HG02885 (cell line): ENCODE data around the gene MTUS2.

Experiments used
- ATAC-seq: cut with Tn5 transposase; IDR thresholded peaks from one replicate; pipeline ENCODE4 v1.9.1; 2021; ENCODE audit warnings: mild to moderate bottlenecking; ENCODE audit not compliant: unreplicated experiment, poor library complexity

The MTUS2 gene

GRCh38 chr13:29511106-29511796 is 691.1 kb downstream of the MTUS2 start:
- no peak for ATAC-seq

- ATAC-seq, result no peak
These were observed 691.8 kb downstream of the MTUS2 start for GRCh38 chr13:29511980-29512379.

- ATAC-seq, result no peak
These were observed 693.2 kb downstream of the MTUS2 start for GRCh38 chr13:29513002-29513980.

- ATAC-seq, result no peak
These were observed 694.0 kb downstream of the MTUS2 start for GRCh38 chr13:29513981-29514719.

- ATAC-seq, result no peak
These were observed 694.7 kb downstream of the MTUS2 start for GRCh38 chr13:29514720-29515310.

GRCh38 chr13:29515372-29515771 is 695.2 kb downstream of the MTUS2 start:
- no peak for ATAC-seq

GRCh38 chr13:29516012-29516411 is 695.9 kb downstream of the MTUS2 start:
- ATAC-seq, result no peak

- no peak for ATAC-seq
These were observed 696.7 kb downstream of the MTUS2 start for GRCh38 chr13:29516880-29517279.

- no peak for ATAC-seq
These were observed 699.8 kb downstream of the MTUS2 start for GRCh38 chr13:29519921-29520320.

- ATAC-seq, result no peak
These were observed 700.5 kb downstream of the MTUS2 start for GRCh38 chr13:29520671-29521070.

- no peak for ATAC-seq
These were observed 701.2 kb downstream of the MTUS2 start for GRCh38 chr13:29521336-29521735.

GRCh38 chr13:29522044-29522685 is 702.0 kb downstream of the MTUS2 start:
- ATAC-seq, result no peak

- ATAC-seq, result no peak
These were observed 703.2 kb downstream of the MTUS2 start for GRCh38 chr13:29523199-29523961.

GRCh38 chr13:29524176-29524575 is 704.0 kb downstream of the MTUS2 start:
- ATAC-seq, result no peak

GRCh38 chr13:29524641-29525040 is 704.5 kb downstream of the MTUS2 start:
- ATAC-seq, result no peak

- no peak for ATAC-seq
These were observed 705.6 kb downstream of the MTUS2 start for GRCh38 chr13:29525757-29526156.

GRCh38 chr13:29526741-29527140 is 706.6 kb downstream of the MTUS2 start:
- ATAC-seq, result no peak

GRCh38 chr13:29527511-29527910 is 707.4 kb downstream of the MTUS2 start:
- ATAC-seq, result no peak

GRCh38 chr13:29527916-29528315 is 707.8 kb downstream of the MTUS2 start:
- ATAC-seq, result no peak
